NCI-H345 treated with DMSO at 0.1 percent for 48 hours (cell line): ENCODE results near the gene TRMT6.

ENCODE experiments used
- DNase-seq: peaks from one replicate; lab custom pipeline; 2025; ENCODE audit not compliant: unreplicated experiment; lab: John Stamatoyannopoulos, UW

Gene TRMT6, protein sequence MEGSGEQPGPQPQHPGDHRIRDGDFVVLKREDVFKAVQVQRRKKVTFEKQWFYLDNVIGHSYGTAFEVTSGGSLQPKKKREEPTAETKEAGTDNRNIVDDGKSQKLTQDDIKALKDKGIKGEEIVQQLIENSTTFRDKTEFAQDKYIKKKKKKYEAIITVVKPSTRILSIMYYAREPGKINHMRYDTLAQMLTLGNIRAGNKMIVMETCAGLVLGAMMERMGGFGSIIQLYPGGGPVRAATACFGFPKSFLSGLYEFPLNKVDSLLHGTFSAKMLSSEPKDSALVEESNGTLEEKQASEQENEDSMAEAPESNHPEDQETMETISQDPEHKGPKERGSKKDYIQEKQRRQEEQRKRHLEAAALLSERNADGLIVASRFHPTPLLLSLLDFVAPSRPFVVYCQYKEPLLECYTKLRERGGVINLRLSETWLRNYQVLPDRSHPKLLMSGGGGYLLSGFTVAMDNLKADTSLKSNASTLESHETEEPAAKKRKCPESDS

DNA sequence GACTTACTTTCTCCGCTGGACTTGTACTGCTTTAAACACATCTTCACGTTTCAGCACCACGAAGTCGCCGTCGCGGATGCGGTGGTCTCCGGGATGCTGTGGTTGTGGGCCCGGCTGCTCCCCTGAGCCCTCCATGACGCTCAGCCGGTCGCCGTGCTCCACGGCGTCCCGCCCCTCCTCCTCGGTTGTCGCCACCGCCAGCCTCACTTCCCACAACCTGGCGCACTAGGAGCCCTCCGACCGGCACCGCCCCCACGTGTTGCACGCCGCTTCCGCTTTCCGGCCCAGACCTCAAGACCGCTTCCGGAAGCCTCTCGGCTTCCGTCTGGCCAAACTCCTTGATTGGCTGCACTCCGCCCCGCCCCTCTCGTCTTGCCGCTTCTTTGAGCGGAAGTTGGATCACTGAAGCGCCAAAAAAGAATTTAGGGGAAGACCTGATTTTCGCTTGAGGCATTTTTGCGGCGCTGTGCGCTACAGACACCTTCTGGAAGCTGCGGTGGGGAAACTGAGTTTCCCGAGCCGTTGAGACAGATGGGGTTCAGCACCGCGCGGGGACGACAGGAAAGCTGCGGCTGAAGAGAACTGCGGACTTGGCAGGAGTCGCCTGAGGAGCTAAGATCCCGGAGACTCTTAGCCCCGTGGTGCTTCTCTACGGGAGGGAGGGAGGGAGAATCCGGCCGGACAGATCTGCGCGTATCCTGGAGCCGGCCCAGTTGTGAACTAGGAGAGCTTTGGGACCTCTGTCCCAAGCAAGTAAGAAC, at the start of gene TRMT6, which contains the start of gene MCM8:
TRMT6 (minus strand) TSS at position 263 of the 761 bp plus-strand sequence; CDS start at position 135, 128 bp downstream.
MCM8 (plus strand) TSS at position 382 of the 761 bp plus-strand sequence. CDS start 1,364 bp downstream, outside the sequence.
- peak; percentile 98 for DNase-seq

GRCh38 chr20:5999783-6000182, 49.5 kb upstream of the TRMT6 start:
- no peak for DNase-seq

GRCh38 chr20:5996765-5997164, 46.4 kb upstream of the TRMT6 start:
- no peak for DNase-seq

- DNase-seq = no peak
Measured at GRCh38 chr20:5991623-5992441, 41.5 kb upstream of the TRMT6 start.

- no peak for DNase-seq
Measured at GRCh38 chr20:5990946-5991345, 40.6 kb upstream of the TRMT6 start.

GRCh38 chr20:5989539-5989938, 39.2 kb upstream of the TRMT6 start:
- DNase-seq = no peak

GRCh38 chr20:5987383-5987782, 37.0 kb upstream of the TRMT6 start:
- DNase-seq = no peak

DNA sequence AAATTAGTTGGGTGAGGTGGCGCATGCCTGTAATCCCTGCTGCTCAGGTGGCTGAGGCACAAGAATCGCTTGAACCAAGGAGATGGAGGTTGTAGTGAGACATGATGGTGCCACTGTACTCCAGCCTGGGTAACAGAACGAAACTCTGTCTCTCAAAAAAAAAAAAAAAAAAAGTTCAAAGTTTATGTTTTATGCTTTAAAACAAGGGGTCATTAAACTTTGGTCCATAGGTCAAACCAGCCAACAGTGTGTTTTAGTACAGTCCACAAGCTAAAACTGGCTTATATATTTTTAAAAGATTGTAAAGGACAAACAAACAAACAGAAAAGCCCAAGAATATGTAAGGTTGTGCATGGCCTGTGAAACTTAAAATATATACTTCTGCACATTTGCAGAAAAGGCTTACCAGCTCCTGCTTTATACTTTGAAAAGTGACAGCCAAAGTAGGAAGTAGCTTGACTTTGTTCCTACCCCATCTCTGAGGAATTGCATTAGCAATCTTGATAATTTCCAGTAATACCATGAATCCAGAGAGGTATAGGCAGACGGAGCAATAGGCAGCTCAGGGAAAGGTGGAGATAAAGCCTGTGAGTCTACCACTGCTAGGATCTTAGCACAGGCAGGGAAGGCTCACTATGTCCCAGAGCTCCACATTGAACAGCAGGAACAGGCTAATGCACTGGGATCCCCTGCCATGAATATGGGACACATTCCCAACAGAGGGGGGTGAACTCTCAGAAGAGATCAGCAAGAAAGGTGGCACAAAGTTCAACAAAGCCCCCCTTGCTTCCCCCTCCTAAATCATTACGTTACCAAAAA, 30.6 kb upstream of the TRMT6 start:
- no peak for DNase-seq

- no peak for DNase-seq
Measured at GRCh38 chr20:5979801-5980200, 29.5 kb upstream of the TRMT6 start.

DNA sequence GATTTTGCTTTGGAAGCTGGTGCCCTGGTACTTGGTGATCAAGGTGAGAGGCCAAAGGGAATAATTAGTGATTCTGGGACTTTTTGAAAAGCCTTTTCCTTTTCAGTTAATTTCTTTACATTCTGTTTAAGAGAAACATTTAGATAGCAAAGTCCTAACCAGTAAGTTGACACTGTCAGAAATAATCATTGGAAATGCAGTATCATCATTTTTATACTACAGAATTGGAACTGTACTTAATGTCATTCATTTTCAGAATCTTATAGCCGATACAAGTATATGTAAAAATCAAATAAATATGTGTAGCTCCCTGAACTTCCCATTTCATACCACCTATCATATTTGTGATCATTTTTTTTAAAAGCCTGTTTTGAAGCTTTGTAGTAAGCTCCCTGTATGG, 27.6 kb upstream of the TRMT6 start:
- DNase-seq = no peak

DNA sequence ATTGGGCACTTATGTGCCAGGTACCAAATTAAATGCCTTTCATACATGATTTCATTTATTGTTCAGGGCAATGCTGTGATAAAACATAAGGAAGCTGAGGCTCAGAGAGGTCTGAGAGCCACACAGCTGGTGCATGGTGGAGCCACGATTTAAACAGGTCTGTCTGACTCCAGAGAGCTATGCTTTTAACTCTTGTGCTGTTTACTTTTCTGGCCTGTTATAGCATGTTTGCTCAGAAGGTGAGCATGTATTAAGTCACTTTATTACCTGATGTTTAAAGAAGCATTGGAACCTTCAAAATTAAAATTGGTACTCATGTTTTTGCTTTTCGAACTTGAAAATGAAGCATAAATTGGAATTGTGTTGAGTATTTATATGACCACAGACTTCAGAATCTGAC, 26.9 kb upstream of the TRMT6 start:
- no peak for DNase-seq

- no peak for DNase-seq
Measured at GRCh38 chr20:5975778-5976177, 25.4 kb upstream of the TRMT6 start.

DNA sequence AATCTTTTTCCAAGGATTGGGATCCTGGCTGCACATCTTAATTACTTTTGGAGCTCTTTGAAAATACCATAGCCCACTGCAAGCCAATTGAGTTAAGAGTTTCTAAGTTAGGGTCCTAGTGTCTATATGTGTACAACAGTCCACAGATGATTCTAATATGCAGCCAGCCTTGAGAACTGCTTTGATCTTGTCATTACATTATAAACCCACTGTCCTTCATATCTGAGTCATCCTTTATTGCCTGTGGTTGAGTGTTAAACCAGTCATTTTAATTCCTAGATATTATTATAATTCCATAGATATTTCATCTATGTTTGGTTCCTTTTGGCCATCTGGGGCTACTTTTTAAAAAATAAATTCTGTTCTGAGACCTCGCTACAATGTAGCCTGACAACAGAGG, 24.2 kb upstream of the TRMT6 start:
- no peak for DNase-seq

DNA sequence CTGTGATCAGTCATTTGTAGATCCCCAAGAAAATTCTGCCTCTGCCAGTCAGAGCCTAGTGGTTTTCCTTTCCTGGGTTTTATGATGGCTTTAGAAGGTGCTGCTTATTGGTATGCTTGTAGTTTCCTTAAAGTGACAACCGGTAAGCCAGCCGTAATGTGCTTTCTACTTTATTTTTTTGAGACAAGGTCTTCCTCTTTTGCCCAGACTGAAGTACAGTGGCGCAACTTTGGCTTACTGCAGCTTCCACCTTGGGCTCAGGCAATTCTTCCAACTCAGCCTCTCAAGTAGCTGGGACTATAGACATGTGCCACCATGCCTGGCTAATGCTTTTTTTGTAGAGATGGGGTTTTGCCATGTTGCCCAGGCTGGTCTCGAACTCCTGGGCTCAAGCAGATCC, 23.6 kb upstream of the TRMT6 start:
- no peak for DNase-seq

DNA sequence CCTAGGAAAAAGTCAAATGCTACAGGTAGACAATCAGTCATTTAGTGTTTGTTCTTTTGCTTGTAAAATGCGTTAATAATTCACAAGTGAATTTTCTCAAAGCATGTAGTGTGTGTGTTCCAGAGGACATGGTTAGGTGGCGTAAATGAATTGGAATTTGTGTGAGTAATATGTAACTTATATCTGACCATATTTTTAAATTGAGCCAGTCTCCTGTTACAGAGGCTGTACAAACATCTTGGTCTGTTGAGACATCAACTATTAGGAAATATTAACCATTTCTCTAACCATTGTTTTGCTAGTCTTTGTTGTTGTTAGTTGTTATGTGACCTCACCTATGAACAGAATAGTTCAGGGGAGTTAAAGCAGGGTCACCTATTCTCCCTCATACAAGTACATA, 22.8 kb upstream of the TRMT6 start:
- DNase-seq = no peak

GRCh38 chr20:5971203-5971602, 20.9 kb upstream of the TRMT6 start:
- DNase-seq = no peak

- no peak for DNase-seq
Measured at GRCh38 chr20:5970381-5970780, 20.0 kb upstream of the TRMT6 start.

- DNase-seq = no peak
Measured at GRCh38 chr20:5969940-5970339, 19.6 kb upstream of the TRMT6 start.

DNA sequence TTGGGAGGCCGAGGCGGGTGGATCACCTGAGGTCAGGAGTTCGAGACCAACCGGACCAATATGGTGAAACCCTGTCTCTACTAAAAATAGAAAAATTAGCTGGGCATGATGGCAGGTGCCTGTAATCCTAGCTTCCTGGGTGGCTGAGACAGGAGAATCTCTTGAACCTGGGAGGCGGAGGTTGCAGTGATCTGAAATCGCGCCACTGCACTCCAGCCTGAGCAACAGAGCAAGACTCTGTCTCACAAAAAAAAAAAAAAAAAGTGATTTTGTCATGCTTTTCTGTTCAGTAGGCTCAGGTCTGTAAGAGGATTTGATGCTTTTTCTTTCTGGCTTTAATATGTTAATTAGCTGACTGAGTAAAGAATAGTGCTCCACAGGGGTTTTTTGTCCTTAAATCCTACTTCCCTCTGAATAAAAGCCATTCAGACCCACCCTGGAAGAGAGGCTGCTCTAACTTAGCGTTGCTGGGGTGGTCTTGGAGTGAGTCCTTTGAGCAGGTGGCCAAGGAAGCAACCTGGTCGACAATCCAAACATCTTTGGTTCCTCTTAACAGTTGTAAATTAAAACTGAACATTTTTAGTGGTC, 19.1 kb upstream of the TRMT6 start:
- no peak for DNase-seq

DNA sequence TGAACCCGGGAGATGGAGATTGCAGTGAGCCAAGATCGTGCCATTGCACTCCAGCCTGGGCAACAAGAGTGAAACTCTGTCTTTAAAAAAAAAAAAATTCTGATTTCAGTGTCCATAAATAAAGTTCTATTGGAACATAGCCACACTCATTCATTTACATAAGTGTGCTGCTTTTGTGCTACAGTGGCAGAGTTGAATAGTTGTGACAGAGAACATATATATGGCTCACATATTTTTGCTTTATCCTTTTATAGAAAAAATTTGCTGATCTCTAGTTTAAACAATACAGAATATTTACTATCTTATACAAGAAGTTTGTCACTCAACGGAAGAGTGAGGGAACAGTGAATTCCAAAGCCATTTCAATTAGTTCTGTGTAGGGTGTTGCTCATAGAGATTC, 18.1 kb upstream of the TRMT6 start:
- no peak for DNase-seq
